NCI-H2227 (cell line): ENCODE measurements around the gene KLHL29.

Experiments used
- DNase-seq: peaks from one replicate; lab custom pipeline; 2025; ENCODE audit not compliant: unreplicated experiment; lab: John Stamatoyannopoulos, UW

The KLHL29 gene

DNA sequence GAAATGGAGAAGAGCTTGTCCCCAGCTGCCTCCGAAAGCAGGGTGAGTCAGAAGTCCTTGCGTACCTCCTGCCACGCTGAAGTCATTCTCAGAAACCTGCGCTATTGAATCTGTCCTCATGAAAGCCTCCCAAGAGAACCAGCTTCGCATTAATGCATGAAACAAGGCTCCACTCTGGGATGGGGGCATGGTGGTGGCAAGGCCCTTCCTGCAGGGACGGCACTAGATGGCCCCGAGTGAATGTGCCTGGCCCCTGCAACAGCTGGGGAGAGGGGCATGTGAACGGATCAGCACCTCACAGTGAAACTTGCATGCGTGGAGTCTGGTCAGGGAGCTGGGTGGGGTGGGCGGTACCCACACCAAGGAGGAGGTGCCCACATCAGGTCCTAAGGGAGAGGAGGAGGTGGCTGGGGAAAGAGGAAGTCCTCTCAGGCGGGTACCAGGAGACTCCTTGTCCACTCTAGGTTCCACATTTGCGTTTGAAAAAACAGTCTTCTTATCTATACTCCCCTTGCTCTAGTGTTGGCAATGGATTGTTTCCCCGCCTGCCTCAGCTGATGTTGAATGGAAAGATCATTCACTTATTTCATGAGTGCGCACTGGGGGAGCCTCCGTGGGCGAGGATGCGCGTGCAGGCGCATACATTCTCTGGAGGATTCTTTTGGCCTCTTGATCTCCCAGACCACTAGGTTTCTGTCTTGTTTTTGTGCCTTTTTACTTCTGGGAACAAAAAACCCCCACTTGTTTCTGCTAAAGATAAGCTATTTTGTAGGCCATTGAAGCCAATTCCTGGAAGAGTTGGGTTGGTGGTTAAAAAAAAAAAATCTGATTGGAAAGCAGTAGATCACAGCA lies 104.7 kb downstream of the KLHL29 start:
- DNase-seq: no peak

DNA sequence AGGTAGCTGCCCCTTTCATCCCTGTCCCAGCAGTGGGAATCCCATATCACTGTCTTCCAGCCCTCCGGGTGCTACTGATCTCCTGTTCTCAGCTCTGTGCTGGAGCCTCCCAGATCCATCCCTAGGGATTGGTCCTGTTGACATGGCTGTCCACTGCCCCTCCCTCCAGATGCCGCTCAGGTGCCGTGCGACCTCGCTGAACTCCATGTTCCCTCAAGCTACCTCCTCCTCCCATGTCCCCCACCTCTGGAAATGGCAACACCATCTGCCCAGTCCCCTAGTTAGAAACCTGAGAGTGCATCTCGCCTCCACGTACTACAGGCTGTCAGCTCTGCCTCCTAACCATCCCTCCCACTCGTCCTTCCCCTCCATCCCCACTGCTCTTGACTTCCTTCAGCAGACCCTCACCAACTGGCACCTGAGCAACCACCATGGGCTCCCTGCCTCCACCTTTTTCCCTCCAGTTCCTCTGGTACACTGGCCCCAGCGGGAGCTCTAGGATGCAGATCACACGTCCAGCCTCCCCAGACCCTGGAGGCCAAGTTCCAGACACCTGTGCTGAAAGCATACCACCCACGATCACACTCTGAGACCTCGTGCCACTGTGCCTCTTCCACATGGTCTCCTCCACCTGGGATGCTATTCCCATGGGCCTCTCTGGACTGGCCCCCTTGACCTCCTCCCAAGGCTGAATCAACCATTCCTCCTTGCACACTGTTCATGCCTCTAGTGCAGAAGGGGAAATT lies 106.8 kb downstream of the KLHL29 start:
- DNase-seq: no peak

DNA sequence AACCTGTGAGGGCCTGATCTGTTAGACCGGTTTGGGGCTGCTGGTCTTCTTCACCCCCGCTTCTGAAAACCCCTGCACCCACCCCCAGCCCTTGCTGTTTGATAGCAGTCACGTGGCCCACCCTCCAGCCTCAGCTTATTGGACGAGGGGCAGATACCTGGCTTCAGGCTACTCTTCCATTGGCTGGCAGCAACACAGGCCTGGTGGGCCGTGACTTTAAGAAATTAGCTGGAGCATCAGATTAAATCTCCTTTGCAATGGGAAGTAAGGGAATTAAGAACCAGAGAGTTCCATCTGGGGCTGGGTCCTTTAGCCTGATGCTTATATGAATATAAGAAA lies 107.3 kb downstream of the KLHL29 start:
- DNase-seq: no peak

DNA sequence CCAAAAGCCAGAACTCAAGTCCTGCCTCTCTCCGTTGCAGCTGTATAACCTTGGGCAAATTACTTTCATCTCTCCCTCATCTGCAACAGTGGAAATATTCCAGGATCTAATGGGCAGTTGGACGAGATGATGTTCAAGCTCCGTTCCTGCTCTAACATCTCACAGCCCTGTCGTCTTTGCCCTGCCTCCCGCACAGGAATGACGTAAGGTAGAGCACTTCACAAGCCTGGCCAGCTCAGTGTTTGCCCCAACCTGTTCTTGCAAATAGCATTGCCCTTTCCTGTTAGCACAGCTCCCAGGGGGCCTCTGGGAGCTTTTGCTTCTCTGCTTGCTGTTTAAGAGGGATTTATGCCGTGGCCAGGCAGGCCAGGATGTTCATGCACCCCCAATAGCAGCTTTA lies 107.9 kb downstream of the KLHL29 start:
- no peak for DNase-seq

DNA sequence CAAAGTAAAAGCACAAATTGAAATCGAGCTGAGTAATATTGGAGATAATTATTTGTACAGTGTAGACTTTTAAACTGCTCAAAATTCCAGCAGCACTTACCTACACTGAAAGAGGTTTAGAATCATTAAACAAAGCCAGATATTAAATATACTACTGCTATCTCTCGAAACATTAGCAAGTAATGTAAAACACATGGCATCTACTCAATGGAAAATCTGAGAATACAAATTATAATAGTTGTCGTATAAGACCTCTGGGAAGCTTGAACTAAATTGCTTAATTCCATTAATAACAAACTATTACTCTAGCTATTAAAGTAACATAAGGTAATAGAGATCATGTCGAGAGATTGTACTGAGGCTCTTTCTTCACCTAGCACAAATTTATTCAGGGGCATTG lies 108.9 kb downstream of the KLHL29 start:
- DNase-seq: no peak

DNA sequence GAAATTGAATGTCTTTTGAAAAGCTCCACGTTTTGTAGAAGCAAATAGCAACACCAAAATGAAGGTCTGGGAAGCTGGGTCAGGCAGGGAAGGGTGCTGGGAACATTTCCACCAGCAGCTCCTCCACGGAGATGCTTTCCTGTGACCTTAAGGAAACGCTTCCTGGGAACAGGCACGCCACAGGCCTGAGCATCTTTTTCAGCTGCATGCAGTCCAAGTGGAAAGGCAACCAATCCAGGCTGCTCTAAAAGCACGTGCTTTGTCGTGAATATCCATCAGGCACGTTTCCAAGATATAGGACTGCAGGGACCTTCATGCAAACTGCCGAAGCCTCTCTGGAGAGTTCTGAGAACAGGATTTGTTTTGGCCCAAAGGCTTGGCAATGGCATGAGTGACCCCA lies 109.3 kb downstream of the KLHL29 start:
- no peak for DNase-seq

DNA sequence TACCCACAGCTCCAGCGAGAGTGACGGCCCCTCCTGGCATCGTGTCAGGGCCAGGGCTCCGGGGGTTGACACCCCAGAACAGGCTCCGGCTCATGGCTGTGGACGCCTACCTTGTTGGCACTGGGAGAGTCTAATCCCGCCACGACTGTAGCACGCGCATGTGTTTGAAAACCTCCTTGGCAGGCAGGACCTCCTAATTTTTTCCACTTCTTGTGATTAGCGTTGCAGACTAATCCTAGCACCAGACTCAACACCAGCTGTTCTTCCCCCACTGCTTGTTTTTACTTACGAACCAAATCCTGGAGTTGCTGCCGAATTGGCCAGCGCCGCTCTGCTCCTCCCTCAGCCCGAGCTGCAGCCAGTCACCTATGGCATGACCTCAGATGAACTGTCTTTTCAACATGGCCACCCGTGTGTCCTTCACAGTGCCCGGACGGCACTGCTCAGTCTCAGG lies 110.7 kb downstream of the KLHL29 start:
- no peak for DNase-seq

DNA sequence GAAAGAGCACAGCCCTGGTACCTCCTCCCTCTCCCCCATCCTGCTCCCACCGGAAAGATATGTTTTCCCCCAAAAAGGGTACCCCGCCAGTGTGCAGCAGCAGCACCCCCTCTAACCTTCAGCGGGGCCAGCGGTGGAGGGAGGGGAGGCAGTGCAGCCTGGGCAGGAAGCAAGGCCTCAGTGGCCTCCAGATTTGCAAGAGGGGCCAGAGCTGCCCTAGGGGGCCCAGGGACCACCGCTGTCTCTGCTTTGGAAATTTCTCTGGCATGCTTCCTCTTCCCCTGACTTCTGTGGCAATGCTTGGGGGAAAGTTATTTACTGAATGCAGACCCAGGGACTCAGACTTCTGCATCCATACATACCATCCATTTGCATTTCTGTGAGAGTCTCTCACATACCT lies 111.5 kb downstream of the KLHL29 start:
- DNase-seq: no peak

DNA sequence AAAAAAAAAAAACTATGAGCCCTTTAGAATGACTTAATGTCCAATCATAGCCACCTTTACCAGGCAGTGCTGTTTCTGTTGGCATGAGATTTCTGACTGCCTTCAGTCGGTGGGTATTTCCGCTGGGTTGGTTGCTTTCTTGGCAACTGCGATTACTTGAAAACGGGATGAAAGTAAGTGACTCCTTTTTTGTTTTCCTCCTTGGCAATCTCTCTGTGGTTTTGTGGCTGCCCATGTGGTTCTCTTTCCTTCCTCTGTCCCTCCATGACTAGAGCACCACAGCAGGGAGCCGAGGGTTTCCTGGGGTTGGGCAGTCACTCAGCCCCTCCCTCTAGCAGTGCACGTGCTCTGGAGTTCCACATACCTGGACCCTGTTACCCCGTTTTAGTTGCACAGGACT lies 112.1 kb downstream of the KLHL29 start:
- no peak for DNase-seq

DNA sequence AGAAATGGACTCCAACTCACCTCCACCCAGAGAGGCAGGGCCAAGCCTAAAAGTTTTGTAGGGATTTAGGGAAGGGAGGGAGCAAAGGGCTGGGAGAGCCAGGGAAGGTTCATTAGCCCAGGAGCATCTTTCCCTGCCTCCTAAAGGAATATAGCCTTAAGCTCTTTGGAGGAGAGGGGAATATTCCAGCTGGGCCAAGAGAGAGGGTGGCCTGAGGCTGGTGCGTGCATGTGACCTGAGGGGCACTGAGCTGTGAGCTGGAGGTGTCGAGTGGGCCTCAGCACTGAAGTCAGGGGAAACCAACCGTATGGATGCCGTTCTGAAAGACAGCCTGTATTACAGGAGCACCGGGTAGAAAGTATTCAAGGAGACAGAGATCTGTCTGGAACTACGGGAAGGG lies 112.6 kb downstream of the KLHL29 start:
- DNase-seq: no peak

DNA sequence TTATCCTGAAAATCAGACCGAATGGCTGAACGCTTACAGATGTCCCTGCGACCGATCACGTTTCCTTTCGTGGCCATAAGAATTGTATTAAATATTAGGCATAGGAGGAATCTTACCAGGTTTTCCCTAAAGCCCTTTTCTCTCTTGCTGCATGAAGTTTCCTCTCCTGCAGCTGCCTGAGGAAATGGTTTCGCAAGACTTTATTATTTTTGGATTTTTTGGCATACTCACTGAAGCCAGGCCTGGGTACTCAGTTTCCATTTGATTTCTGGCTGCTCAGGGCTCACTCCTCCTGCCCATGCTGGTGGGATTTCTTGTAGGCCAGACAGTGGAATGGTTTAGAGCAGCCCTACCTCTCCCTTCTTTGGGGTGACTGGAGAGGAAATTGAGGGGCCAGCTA lies 114.0 kb downstream of the KLHL29 start:
- DNase-seq: no peak

DNA sequence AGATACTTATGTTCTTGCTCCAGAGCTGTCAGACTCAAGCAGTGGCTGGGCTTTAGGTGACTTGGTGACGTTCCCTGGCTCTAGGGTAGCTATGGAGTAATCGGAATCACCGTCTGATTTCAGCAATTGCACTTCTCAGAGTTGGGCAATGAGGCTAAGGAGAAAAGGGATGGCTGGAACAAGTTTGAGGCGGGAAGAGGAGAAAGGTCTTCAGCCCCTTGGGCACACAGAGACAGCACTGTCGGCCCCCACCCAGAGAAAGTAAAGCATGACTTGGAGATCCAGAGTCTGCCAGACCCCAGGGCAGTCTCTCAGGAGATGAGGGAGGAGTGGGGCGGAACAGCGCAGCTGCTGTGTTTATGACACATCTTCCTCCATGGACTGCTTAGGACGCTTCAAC lies 114.5 kb downstream of the KLHL29 start:
- no peak for DNase-seq

DNA sequence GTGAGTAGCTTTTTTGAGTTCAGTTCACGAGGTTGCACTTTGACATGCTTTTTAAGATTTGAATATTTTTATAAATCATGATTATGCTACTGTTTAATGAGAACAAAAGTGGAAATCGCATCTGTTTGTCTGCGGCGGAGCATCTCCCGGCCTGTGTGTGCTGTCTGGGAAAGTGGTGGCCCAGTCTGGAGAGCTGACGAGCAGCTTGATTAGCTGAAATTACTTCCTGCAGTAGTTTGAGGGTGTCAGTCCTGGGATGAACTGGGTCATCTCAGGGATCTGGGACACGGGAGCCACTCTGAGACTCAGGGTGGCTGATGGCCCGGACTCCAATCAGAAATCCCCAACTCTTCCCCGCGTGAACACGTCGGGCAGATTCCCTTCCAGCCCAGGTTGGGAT lies 115.9 kb downstream of the KLHL29 start:
- no peak for DNase-seq

DNA sequence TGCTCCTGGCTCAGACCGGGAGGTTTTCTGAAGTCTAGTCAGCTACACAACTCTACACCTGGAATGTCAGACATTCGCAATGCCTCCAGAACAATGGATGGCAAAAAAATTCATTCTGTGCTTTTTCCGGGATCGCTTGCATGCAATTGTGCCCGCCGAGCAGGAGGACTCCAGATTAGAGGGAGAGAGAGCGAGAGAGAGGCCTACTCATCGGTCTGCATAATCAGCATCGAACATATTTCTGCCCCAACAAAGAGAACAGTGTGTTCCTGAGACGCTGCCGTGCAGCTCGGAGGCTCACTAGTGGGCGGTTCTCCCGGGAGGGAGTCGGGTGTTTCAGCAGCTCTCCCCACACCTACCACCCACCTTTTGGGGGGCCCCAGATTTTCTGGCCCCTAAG lies 117.1 kb downstream of the KLHL29 start:
- no peak for DNase-seq

DNA sequence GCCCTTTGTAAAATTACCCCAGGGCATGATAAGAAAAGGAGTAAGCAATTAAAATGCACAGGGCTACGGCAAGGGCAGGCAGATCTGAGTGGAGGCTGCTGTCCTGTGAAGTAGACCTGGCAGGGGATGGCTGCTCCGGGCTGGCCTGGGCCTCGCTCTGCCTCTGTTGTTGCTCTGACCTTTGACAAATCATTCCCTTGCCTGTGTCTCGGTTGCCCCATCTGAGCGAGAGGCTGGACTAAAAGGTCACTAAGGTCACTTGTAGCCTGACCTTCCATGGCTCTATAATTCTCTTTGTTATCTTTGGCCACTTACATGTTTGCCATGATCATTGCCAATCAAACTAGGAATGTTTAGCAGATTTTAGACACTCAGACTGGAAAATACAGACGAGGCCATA lies 118.1 kb downstream of the KLHL29 start:
- no peak for DNase-seq

DNA sequence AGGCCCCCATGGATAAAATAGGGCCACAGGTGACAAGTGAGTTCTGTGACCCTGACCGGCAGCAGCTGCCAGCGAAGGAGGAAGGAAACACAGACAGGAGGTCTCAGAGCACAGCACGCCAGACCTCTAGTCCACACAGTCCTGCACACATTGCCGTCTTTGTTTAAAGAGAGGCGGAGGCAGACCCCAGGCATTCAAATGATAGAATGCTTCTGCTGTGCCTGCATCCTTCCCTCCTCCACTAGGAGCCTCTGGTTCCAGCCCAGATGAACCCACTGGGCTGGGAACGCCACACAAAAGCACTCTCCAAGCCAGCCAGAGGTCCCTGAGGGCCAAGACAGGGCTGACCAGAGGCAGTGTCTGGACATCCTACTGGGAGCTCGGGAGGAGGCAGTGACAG lies 118.7 kb downstream of the KLHL29 start:
- DNase-seq: no peak

DNA sequence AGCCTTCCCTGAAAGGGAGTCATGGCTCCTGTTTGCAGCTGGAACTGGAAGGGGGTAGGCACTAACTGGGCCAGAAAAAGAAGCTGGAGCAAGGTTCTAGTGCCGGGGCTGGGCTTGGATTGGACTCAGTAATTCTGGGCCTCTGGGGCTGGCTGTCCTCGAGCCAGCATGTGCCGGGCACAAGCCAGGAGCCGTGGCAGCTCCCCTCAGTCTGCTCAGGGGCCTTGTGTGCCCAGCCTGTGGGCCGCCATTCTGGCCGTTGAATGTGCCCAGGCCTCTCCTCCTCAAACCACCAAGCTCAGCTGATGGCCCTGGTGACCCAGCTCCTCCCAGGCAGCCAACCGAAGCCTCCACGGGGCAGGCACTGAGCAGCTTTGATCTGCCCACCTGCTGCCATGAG lies 119.6 kb downstream of the KLHL29 start:
- no peak for DNase-seq

DNA sequence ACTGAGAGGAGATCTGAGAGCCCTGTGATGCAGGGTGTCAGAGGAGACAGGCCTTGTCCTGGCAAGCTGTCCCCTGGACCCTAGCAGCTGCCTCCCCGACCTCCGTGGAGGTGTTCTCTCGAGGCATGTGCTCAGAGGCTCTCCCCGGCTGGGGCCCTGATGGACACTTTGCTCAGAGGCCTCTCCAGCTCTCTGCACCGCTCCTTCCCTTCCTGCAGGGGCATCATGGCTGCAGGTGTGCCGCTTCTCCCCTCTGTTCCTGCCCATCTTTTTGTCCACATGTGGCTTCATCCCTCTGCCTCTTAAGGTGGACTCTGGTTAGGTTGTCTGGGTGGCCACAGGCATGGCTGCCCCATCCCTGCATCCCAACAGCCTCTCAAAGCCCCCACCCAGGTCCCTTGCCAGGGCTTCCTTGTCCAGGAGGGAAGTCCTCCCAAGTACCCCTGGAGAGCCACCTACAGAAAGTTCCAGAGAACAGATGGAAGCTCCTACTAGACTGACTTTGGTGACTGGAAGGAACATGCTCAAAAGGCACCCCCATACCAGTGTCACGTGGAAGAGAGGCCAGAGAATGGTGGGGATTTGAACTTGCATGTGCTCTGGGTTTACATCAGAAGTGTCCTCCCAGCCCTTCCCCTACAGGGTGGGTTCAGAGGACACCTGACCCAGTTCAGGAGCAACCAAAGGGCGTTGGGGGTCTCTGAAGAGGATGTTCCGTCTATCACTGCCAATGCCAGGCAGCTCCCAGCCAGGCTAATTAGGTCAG lies 120.4 kb downstream of the KLHL29 start:
- DNase-seq: no peak

DNA sequence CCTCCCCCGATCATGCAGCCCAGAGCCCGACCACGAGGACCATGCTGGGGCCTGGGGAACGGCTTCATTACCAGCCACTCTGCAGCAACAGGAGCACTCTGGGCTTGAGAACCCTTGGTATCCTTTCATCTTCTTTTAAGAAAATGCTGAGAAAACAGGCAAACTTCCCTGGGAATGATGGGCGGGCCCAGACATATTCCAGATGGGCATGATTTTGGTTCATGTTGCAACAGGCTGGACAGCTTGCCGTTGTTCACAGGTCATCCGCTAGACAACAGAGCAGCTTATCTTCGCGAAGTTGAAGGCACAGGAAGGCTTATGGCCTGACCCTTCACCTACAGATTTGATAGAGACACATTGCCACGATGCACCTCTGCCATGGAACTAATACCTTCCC lies 121.0 kb downstream of the KLHL29 start:
- DNase-seq: no peak

DNA sequence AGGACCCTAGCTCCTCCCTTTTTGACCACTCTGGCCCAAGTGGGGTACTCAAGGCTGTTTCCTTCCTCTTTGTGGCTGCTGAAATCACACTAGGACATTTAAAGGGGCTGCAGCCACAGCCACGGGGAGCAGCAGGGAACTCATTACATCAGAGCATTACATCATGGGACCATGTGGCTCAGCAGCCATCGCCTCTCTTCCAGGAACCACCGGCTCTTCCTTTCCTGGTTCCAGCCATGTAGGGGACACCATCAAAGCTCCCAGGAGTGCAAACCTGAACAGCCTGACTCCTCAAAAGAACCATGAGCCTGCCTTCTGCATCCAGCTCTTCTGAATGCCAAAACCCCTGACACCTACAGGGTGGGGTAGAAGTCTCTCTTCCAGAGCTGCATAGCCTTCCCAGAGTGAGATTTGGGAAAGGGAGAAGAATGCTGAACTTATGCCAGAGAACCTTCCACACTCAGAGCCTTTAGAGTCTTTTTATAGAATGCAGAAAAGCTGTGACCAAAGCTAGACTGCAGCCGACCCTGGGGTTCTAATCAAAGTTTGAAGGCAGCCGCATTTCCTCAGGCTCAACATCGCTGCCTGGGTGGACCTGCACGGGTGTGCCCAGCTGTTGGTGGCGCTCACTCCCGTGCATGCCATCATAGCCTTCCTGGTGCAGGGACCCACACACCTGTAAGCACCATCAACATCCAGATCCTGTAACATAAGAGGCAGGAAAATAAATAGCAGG lies 121.7 kb downstream of the KLHL29 start:
- DNase-seq: no peak
